ENCODE results near the gene MOB1A.
"Not testable (repeated sequence)": the region's sequence is repeated elsewhere in the genome, so short reads cannot be mapped to it uniquely, and the experiment has no call there.

- not testable (repeated sequence) for TF ChIP-seq CTCF (conservative IDR thresholded peaks at IDR 0.05; ENCODE audit: low read depth in 2 of 2); EZH2 (IDR thresholded peaks at IDR 0.05; ENCODE audit: low read depth, unreplicated experiment); REST (IDR thresholded peaks at IDR 0.05; ENCODE audit: unreplicated experiment); POLR2AphosphoS5 (IDR thresholded peaks at IDR 0.05; ENCODE audit: low read depth)
These were observed 56.8 kb downstream of the MOB1A start for GRCh38 chr2:74121846-74122245.

Measured in GM23338 (cell line).